Bronchus fibroblast of lung (primary cell): ENCODE measurements around the gene BAK1. TPM values are rescaled to one million over a fixed set of nuclear protein-coding genes. Genes with fewer than 3 reads are reported as not detected.

Source experiments
- total RNA-seq: library from RNA; depleted of rRNA; stranded (reverse); fragments of >200 nt; gene quantifications from 2 replicates; pipeline ENCODE4 v1.2.3, GENCODE V29; 2015

Gene BAK1
- total RNA-seq: 8.3 and 8.9 TPM in 2 replicates

GRCh38 chr6:33579828-33580714 lies at the start of gene BAK1:
Gene BAK1, minus strand, starts transcription at chr6:33580276. Its CDS starts 2,672 bp downstream, at chr6:33577604.

DNA sequence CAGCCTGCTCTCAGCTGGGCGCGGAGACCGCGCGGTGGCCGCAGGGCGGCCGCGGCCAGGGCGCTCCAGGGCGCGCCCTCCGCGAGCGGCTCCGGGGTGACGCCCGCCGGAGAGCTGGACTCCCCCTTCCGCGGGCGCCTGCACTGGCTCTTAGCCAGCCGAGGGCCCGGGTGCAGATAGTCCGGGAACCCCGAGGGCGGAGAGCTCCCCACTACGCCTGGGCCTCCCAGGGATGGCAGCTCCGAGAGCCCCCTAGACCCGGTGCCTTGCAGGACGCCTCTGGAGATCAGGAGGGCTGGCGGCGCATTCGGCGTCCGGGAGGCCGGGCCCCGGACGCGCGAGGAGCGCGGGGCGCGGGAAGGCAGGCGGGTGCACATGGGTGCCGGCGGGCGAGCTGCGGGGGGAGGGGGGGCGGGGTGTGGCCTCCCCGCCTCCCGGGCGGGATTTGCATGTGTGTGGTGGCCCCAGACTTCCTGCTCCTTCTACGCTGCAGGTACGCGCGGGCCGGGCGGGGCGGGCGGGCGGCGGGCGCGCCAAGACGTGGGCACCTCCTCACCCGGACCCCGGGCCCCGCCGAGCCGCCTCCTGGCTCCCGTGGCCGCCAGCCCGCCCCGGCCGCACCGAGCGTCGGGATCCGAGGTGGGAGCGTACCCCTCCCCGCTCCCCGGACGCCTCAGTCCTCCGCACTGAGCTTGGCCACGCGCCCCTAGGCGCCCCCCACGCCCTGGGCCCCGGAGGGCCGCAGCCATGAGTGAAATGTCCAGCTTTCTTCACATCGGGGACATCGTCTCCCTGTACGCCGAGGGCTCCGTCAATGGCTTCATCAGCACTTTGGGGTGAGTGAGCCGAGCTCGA lies 41.0 kb upstream of the BAK1 start, which contains the start of gene ITPR3:
Gene ITPR3 (plus strand): TSS at position 467 of the 855 bp plus-strand sequence. CDS start 281 bp downstream, at position 748.

Other genes with a start within 250 kb of the BAK1 start
- gene KIFC1, start 188.5 kb downstream of the BAK1 start, total RNA-seq: 75.8 and 81.9 TPM in 2 replicates
- 24.1 and 29.6 TPM in 2 replicates for gene PHF1, start 169.3 kb downstream of the BAK1 start, total RNA-seq
- 317 and 380 TPM in 2 replicates for gene CUTA, start 162.2 kb downstream of the BAK1 start, total RNA-seq
- 3.4 and 4.8 TPM in 2 replicates for gene SYNGAP1, start 160.2 kb downstream of the BAK1 start, total RNA-seq
- 3.7 TPM in 2 replicates for gene ZBTB9, start 125.7 kb downstream of the BAK1 start, total RNA-seq
- gene ITPR3, start 41.0 kb upstream of the BAK1 start, total RNA-seq: 24.5 and 25.2 TPM in 2 replicates
- gene UQCC2, start 131.4 kb upstream of the BAK1 start, total RNA-seq: 94.5 and 105 TPM in 2 replicates
- 6.2 and 7.9 TPM in 2 replicates for gene IP6K3, start 166.6 kb upstream of the BAK1 start, total RNA-seq
- gene LEMD2, start 208.9 kb upstream of the BAK1 start, total RNA-seq: 40.4 and 40.5 TPM in 2 replicates
- not detected in 2 replicates for gene MLN, start 223.7 kb upstream of the BAK1 start, total RNA-seq